Ureter (tissue), 1 donor: ENCODE measurements around the gene FLYWCH2. TPM values are rescaled to one million over a fixed set of nuclear protein-coding genes. Genes with fewer than 3 reads are reported as not detected.
A peak's percentile ranks its signal among the peaks of the same experiment; 100 is the strongest.
"Not testable (repeated sequence)": the region's sequence is repeated elsewhere in the genome, so short reads cannot be mapped to it uniquely, and the experiment has no call there.

Experiments used
- DNase-seq: peaks from one replicate; pipeline ENCODE4 v3.0.0-alpha.2; 2020; ENCODE audit warnings: low spot score
- total RNA-seq: library from RNA; stranded (reverse); gene quantifications from one replicate; pipeline ENCODE4 v1.2.4, GENCODE V29; 2023
- donor health status: DM: yes; HTN: yes; CAD: no.

FLYWCH2 gene
- total RNA-seq, 1 donor from 2014 or later: 23.5 TPM

DNA sequence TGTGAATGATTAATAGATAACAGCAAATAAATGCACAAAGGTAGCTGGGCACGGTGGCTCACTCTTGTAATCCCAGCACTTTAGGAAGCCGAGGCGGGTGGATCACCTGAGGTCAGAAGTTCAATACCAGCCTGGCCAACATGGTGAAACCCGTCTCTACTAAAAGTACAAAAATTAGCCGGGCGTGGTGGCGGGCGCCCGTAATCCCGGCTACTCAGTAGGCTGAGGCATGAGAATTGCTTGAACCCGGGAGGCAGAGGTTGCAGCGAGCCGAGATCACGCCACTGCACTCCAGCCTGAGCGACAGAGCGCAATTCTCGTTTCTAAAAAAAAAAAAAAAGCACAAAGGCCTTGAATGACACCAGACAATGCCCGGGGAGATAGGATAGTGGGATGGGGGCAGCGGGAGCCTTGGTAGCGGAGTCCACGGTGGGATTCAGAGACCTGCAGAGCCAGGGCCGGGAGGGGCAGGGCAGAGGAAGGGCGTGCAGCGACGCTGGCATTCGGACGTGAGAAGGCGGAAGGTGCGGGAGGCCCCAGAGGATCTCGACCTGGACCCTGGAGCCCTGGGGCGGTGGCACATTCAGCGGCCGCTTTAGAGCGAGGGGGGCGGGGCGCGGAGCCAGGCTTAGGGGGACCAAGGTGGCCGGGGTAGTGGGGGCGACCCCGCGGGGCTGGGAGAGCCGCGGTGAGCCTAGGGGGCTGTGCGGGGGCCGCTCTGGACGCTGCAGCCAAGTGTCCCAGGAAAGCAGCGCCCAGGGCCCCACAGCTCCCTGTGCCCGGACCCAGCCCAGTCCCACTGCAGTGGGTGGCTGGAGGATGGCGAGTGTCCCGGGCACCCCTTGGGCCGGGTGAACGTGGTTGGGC, 999 bp upstream of the FLYWCH2 start:
- peak; percentile 68 for DNase-seq

DNA sequence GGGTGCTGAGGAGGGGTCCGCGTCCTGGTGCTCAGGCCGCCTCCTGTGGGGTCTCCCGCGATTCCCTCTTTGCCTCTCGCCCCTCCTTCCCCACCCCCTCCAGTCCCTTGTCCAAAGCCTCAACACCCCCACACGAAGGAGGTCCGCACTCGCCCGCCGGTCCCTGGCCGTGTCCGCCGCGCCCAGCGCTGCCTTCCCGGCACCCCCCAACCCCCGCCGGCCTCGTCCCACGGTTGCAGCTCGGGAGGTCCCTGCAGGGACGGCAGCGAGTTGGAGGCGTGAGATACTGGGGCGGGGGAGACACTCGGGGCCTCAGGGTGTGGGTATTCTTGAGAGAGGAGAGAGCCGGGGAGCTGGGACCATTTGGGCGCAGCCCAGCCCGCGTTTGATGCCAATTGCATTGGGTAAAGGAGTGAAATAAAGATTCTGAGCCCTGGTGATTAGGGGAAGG, 468 bp downstream of the FLYWCH2 start:
- no peak for DNase-seq

DNA sequence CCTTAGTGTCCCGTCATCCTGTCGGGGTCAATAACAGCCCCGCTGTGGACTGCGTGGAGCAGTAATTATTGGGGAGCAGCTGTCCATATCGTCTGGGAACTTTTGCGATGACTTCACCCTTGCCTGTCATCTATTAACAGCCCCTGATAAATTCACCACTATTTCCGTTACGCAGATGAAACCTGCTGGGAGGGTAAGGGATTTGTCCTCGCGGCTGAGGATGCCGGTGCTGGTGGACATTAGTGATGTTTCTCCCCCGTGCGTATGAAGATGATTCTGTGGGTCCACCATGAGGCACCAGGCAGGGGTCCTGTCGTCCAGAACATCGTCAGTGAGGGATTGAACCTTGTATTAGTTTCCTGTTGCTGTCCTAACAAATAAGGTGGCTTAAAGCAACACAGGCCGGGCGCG, 1.0 kb downstream of the FLYWCH2 start:
- no peak for DNase-seq

DNA sequence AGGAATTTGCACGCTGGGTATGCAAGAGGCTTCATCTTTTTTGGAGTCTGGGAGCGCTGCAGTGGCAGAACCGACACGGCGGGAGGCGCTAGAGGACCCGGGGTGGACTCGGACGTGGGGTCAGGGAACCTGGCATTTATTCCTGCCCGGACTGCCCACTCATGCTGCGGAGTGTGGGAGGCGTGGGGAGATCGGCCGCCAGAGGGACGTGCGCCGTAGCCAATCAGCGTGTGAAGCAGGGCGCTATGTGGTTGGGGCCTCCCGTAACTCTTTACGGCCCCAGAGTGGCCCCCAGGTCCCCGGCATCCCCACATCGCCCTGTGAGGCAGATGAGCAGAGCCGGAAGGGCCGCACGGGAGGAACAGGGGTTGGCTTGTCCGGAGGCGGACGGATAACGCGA, 11.2 kb downstream of the FLYWCH2 start:
- DNase-seq: no peak

DNA sequence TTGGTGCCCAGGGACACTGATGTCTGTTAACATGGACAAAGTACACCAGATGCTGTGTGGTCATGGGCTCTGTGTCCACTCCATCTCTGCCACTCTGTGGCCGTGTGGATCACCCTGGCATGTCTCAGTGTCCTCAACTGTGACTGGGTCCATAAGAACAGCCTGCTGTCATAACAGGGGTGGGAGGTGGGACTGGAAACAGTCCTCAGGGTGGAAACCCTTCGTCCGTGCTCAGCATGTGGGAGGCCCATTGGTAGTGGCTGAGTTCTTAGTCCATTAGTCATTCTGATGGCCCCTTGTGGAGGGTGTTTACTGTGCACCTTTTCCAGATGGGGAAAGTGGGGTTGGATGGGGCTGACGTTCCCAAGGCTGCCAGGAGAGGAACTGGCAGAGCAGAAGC, 12.8 kb downstream of the FLYWCH2 start:
- DNase-seq: no peak

DNA sequence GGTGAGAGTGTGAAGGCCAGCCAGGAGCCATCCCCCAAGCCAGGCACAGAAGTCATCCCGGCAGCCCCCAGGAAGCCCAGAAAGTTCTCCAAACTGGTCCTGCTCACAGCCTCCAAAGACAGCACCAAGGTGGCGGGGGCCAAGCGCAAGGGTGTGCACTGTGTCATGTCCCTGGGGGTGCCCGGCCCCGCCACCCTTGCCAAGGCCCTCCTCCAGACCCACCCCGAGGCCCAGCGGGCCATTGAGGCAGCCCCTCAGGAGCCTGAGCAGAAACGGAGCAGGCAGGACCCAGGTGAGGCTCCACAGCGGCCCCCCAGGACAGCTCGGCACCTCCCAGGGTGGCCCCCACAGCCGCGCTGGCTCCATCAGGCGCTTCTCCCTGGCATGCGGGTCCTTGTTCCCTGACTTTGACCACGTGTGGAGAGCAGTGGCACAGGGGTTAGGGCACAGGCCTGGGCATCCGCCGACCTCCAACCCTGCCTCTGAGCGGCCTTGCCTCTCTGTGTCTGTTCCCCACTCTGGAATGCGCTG, 13.5 kb downstream of the FLYWCH2 start:
- DNase-seq: no peak

DNA sequence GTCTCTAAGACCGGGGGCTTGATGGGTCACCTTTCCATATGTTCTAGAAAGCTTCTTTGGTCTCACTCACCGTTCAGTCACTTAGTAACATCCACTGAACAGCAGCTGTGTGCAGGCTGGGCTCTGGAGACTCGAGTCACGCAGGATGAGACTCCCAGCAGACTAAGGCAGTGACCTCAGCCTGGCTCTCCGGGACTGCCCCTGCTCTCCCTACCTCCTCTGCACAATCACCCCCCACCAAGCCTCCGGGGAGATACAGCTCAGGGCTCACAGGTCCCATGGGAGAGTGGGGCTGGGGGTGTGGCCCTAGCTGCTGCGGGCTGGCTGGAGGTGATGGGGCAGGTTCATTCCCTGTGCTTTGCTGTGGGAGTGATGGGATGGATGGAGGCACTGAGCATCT, 14.1 kb downstream of the FLYWCH2 start:
- no peak for DNase-seq

DNA sequence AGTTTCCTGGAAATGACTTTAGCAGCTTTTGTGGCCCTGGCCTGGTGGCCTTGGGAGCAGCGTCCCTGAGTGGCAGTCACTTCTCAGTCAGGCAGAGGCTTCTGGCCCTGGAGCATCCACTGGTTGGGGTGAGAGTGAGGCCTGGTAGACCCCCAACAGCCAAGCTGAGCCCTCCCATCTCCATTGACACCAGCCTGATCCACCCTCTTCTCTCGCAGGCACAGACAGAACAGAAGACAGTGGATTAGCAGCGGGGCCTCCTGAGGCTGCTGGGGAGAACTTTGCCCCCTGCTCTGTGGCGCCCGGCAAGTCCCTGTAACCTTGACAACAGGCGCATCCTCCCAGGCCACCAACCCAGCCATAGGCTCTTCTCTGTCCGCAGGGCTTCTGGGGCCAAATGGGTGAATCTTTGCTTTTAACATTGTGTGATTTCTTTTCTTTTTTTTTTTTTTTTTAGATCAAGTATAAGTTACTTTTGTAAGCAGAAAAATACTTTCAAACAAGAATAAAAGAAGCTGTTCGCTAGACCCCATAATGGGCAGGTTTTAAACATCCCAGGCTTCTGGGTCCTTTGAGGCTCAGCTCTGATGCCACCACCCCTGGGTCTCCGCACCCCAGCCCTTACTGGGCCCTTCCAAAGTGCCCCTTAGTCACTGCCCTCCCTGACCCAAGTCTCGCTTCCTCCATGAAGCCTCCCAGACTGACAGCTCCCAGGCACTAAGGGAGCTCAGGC, 16.0 kb downstream of the FLYWCH2 start:
- DNase-seq: no peak

DNA sequence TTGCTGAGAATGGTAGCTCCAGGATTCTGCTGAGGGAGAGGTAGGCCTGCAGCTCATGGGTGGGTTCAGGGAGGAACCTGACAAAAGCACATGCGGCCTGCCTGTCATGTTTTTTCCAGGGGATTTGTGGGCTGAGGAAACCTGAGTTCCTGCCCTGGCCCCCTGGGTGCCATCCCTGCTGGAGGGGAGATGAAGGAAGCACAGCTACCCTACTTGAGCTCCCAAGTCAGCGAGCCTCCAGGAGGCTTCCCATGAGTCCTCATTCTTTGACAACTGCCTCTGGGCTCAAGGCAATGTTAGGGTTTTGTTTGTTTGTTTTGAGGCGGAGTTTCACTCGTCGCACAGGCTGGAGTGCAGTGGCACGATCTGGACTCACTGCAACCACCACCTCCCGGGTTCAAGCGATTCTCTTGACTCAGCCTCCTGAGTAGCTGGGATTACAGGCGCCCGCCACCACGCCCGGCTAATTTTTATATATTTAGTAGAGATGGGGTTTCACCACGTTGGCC, 16.6 kb downstream of the FLYWCH2 start:
- no peak for DNase-seq

DNA sequence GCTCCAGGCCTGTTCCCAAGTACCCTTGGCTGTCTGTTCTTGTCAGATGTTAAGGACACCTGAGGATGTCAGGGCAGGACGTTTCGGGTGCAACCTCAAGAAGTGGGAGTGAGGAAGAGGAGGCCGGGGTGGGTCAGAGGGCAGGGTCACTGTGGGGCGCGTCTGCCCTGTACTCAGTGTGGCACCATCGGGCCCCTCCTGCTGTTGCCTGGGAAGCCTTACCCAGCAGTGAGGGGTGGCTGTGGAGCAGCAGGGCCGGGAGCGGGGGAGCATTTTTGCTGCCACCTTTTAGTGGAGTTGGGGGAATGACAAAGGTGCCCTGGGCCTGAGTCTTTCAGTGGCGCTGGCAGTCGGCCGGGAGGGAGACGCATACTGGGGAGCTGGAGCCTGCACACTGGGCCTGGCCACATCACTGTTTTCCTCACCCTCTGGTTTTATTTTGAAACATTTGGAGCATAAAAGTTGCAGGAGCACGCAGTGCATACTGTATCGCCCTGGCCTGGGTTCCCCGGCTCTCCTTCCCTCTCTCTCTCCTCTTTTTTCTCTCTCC, 17.6 kb downstream of the FLYWCH2 start:
- no peak for DNase-seq

DNA sequence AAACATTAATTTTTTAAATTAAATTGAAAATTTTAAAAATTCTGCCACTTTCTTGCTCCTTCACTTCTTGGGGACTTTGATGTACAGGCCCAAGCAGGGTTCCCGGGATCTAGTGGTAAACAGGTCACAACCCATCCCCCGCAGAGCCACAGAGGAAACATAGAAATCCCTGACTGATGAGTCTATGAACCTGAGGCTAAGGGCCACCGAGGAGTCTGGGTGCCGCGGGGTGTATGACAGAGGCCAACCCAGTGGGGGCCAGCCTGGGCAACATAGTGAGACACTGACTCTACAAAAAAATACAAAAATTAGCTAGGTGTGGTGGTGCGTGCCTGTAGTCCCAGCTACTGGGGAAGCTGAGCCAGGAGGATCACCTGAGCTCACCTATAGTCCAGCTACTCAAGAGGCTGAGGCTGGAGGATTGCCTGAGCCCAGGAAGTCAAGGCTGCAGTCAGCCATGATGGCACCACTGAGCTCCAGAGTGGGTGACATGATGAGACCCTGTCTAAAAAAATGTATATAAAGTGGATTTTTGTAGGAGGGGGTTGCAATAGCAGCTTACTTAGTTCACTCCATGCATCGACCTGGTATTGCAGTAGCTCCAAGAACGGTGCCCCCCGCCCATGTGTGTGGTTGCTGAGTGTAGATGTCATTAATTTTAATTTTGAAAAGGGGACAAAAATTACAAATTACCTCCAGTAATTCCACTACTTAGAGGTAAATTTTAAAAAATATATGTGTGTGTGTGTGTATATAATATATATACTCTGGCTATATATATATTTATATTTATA, 19.5 kb downstream of the FLYWCH2 start:
- DNase-seq: no peak

DNA sequence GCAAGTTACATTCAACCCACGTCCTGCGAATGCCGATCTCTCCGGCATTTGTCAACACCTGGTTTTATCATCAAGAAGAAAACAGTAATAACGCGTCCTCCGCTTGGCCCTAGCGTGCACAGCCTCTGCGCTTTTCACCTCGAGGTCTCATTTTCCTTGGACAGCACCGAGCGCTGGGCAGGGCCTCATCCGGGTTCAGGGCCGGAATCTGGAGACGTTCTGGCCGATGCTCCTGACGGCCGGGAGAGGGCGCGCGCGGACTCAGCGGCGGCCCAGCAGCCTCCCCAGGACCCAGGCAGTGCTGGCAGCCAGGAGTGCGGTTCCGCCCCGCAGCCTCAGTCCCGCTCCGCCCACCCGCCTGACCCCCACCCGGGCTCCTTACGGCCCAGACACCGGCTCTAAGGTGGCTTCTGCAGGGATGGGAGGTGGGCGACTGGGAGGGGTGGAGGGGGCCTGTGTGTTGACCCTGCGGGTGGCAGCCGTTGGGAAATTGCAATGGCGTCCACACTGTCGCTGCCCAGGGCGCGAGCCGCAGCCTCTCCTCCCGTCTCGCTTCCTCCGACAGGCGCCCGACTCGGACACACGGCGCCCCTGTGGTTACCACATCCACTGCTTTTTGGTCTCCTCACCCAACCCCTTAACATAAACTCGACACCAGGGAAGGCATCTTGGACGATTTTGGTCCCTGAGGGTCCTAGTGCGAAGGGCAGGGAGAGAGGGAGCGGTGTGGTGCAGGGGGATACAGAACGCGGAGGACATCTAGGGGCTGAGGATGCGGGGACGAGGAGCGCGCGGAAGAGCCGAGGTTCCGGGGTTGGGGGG, 21.3 kb downstream of the FLYWCH2 start:
- DNase-seq: peak; percentile 87

DNA sequence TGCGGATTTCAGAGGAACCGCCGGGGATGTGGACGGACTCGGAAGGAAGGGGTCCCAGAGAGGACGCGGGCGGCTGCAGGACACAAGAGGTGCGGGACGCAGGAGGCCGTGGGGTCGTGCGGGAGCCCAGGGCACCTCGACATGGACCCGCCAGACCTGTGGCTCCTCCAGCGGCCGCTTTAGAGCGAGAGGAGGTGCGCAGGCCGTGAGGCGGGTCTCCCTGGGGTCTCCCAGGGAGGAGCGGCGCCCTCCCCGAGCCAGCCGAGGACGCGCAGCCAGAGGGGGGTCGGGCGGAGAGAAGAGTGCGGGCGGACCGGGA, 21.9 kb downstream of the FLYWCH2 start:
- no peak for DNase-seq

DNA sequence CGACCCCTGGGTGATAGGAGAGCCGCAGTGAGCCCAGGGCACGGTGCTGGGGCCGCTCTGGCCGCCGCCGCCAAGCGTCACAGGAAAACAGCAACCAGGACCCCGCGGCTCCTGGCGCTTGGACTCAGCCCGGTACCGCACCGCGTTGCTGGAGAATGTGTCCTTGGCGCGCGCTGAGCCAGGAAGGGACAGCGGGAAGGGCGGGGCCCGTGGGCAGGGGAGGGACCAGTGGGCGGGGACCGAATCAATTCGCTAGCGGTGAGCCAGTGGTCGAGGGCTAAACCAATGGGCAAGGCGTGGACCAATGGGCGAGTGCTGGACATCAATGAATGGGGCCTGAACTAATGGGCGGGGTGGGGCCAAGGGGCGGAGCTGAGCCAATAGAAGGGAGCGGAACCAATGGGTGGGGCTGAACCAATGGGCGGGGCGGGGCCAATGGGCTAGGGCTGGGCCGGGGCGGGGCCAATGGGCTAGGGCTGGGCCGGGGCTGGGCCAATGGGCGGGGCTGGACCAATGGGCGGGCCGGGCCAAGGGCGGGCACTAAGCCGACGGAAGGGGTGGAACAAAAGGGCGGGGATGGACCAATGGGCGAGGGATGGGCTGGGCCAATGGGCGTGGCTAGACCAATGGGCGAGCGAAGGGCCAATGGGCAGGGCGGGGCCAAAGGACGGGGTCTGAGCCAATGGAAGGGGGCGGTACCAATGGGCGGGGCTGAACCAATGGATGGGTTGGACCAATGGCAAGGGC, 22.4 kb downstream of the FLYWCH2 start:
- peak; percentile 99 for DNase-seq

DNA sequence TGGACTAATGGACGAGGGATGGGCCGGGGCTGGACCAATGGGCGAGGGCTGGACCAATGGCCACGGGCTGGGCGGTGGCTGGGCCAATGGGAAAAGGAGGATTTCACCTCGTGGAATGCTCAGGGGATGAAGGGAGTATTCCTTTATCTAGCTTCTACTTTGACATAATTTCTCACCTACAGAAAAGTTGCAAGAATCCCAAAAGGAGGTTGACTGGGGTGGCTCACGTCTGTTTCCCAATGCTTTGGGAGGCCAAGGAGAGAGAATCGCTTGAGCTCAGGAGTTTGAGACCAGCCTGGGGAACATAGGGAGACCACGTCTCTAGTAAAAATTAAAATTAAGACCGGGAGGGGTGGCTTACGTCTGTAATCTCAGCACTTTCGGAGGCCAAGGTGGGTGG, 23.0 kb downstream of the FLYWCH2 start:
- DNase-seq: no peak

DNA sequence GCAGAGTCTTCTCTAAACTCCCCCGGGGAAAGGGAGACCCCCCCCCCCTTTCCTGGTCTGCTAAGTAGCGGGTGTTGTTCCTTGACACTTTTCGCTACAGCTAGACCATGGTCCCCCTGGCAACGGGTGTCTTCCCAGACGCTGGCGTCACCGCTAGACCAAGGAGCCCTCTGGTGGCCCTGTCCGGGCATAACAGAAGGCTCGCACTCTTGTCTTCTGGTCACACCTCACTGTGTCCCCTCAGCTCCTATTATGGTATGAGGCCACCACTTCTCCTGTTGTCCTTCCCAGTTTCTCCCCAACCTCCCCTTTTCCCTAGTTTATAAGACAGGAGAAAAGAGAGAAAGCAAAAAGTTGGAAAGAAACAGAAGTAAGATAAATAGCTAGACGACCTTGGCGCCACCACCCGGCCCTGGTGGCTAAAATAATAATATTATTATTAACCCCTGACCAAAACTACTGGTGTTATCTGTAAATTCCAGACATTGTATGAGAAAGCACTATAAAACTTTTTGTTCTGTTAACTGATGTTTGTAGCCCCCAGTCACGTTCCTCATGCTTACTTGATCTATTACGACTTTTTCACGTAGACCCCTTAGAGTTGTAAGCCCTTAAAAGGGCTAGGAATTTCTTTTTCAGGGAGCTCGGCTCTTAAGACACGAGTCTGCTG, 24.2 kb downstream of the FLYWCH2 start:
- not testable (repeated sequence) for DNase-seq

DNA sequence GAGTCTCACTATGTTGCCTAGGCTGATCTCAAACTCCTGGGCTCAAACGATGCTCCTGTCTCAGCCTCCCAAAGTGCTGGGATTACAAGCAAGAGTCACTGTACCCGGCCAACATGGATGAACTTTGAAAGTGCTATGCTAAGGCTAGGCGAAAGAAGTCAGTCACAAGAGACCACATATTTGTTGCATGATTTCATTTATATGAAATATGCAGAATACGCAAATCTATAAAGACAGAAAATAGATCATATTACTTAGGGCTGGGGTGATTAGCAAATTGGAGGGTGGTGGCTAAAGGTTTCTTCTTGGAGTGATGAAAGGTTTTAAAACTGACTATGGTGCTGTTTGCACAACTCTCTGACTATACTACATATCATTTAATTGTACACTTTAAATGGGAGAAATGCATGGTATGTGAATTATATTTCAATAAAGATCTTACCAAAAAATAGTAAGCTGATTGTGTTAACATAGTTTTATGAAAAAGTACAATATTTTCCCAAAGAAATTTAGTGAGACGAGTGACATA, 27.5 kb downstream of the FLYWCH2 start:
- no peak for DNase-seq

DNA sequence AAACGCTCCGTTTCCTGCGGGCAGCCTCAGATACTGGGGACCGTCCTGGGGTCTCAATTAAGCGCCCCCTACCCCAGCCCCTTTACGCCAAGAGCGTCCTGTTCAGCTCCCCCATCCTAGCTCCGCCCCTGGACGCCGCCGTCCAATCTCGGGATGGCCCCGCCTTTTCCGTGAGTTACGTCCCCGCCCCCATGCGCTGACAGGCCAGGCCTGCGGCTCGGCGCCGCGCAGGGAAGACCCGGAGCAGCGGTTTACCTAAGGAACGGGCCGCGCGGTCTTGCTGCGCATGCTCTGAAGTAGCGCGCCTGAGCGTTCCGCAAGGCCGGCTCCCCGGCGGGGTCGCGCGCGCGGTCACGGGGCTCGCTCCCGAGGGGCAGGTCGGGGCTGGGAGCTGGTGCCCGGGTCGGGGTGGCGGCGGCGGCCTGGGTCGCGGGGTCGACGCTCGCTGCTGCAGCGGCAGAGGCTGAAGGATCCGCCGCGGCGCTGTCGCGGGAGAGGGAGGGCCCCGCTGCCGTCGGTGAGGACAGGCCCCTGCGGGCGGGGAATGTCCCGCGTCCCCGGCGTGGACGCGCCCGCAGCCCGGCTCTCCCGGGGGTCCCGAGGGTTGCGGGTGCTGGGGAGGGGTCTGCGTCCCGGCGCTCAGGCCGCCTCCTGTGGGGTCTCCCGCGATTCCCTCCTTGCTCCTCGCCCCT, 28.8 kb downstream of the FLYWCH2 start, which contains the start of gene FLYWCH1:
FLYWCH1 (plus strand) TSS at position 294 of the 692 bp plus-strand sequence. CDS start 17,755 bp downstream, outside the sequence.
- peak; percentile 99 for DNase-seq
